HCT116 (cell line): ENCODE measurements around the gene PSENEN.
A peak's percentile ranks its signal among the peaks of the same experiment; 100 is the strongest.

Experiments used
- ATF3 ChIP-seq: IDR thresholded peaks from 2 replicates; pipeline ENCODE4 v1.6.1; 2012
- CTCF ChIP-seq, 3 experiments: fragments of 200-600 bp in 1 of 3; sonication (generic) in 1 of 3; IDR thresholded peaks in 2 of 3; conservative IDR thresholded peaks in 1 of 3; 2 replicates each; pipeline ENCODE4 v1.5.1; 2012 to 2017; ENCODE audit warnings: low read depth in 2 of 3, low read length in 2 of 3, antibody characterized with exemption in 1 of 3, borderline replicate concordance in 1 of 3, control low read depth in 1 of 3, mild to moderate bottlenecking in 1 of 3, mixed read lengths in 1 of 3, mixed run types in 1 of 3, moderate library complexity in 1 of 3; ENCODE audit not compliant: insufficient read depth in 1 of 3
- EGR1 ChIP-seq: IDR thresholded peaks from 2 replicates; pipeline ENCODE4 v1.6.1; 2012; ENCODE audit warnings: low read depth
- EZH2 ChIP-seq: fragments of 200-600 bp; sonication (generic); IDR thresholded peaks from 2 replicates; pipeline ENCODE4 v1.6.1; 2017; ENCODE audit warnings: antibody characterized with exemption, mixed run types
- EZH2phosphoT487 ChIP-seq: fragments of 200-600 bp; IDR thresholded peaks from 2 replicates; pipeline ENCODE4 v1.6.1; 2018; ENCODE audit warnings: antibody characterized with exemption, borderline replicate concordance
- MAX ChIP-seq: IDR thresholded peaks from 2 replicates; pipeline ENCODE4 v1.6.1; 2012
- POLR2A ChIP-seq: IDR thresholded peaks from 2 replicates; pipeline ENCODE4 v1.7.0; 2011; ENCODE audit warnings: borderline replicate concordance; ENCODE audit not compliant: insufficient read depth, insufficient read length; ENCODE audit errors: extremely low read depth
- POLR2AphosphoS5 ChIP-seq: IDR thresholded peaks from 2 replicates; pipeline ENCODE4 v1.6.1; 2011; ENCODE audit warnings: mild to moderate bottlenecking, low read depth, low read length, moderate library complexity
- REST ChIP-seq: IDR thresholded peaks from 2 replicates; pipeline ENCODE4 v1.6.1; 2012; ENCODE audit warnings: low read depth
- SIN3A ChIP-seq: IDR thresholded peaks from 2 replicates; pipeline ENCODE4 v1.6.1; 2012; ENCODE audit warnings: low read depth
- SP1 ChIP-seq: IDR thresholded peaks from 2 replicates; pipeline ENCODE4 v1.6.1; 2012; ENCODE audit warnings: low read depth
- ZBTB33 ChIP-seq: IDR thresholded peaks from 2 replicates; pipeline ENCODE4 v1.6.1; 2011; ENCODE audit warnings: mild to moderate bottlenecking, low read length, moderate library complexity; ENCODE audit not compliant: insufficient replicate concordance; ENCODE audit errors: extremely low read depth

GRCh38 chr19:35745328-35746086 is at the start of gene PSENEN, which contains the start of gene U2AF1L4:
- TF ChIP-seq POLR2A, result no peak
- no peak for TF ChIP-seq ZBTB33
- TF ChIP-seq REST, result no peak
- TF ChIP-seq MAX, result no peak
- TF ChIP-seq CTCF (IDR thresholded peaks at IDR 0.05 in 2 of 3, conservative IDR thresholded peaks at IDR 0.05 in 1 of 3; ENCODE audit: borderline replicate concordance in 1 of 3, insufficient read depth in 1 of 3, low read depth in 2 of 3, low read length in 2 of 3), result no peak
- 0 out of 2 replicates have a peak, but pooled peaks have one; percentile 51 for TF ChIP-seq SIN3A
- TF ChIP-seq POLR2AphosphoS5, result peak; percentile 78
- TF ChIP-seq ATF3, result no peak
- TF ChIP-seq EGR1, result peak; percentile 86
- TF ChIP-seq EZH2phosphoT487, result no peak
- no peak for TF ChIP-seq EZH2
- peak; percentile 52; the same call in 1 of the 2 replicates for TF ChIP-seq SP1
